Measurements from ENCODE around the gene CCDC171. TPM values are rescaled to one million over a fixed set of nuclear protein-coding genes. Genes with fewer than 3 reads are reported as not detected.
"Not testable (repeated sequence)": the region's sequence is repeated elsewhere in the genome, so short reads cannot be mapped to it uniquely, and the experiment has no call there.

The CCDC171 gene
- total RNA-seq, 2 donors from 2014 or later = 0.52 to 1.5 TPM

DNA sequence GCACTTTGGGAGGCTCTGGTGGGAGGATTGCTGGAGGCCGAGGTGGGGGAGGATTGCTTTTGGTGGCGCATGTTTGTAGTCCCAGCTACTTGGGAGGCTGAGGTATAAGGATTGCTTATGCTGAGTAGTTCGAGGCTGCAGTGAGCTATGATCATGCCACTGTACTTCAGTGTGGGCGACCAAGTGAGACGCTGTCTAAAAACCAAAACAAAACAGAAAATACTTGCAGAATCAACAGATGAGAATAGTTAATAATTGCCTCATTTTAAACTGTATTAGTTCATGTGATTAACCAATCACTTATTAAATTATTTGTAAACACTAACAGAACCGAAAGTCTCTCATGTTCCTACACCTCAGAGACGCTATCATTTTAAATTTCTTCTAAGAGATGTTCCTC, 118.1 kb downstream of the CCDC171 start:
- DNase-seq (no peak), ATAC-seq (no peak)
- H3K27me3 Mint-ChIP-seq = no peaks in the 10 kb centered on the region
- H3K27ac Mint-ChIP-seq = no peak overlapping the region
- no peaks in the 10 kb centered on the region for H3K9me3 ChIP-seq (ENCODE audit: control insufficient read depth, low read length, poor library complexity, severe bottlenecking)
- H3K36me3 Mint-ChIP-seq (ENCODE audit: low read depth) = no peaks in the 10 kb centered on the region
- H3K4me1 Mint-ChIP-seq = peaks cover 2% of the 10 kb centered on the region
- no peak overlapping the region for H3K4me3 Mint-ChIP-seq

DNA sequence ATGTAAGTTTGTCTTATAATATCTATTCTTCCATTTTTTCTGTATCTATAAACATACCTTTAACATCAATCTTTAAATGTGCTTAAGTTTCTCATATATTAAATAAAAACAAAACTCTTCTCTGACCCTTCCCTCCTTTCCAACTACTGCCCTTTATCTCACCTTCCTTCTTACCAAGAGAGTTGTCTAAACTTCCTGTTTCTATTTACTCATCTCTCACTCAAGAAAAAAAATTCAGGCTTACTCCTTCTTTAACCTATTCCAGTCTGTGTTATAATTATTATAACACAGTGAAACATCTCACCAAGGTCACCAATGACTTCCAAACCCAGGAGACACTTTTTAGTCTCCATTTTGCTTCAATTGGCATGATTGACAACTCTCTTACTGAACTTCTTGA, 140.9 kb downstream of the CCDC171 start:
- H3K9me3 ChIP-seq (ENCODE audit: control insufficient read depth, low read length, poor library complexity, severe bottlenecking) = no peaks in the 10 kb centered on the region
- no peaks in the 10 kb centered on the region for H3K4me1 Mint-ChIP-seq
- DNase-seq (no peak), ATAC-seq (no peak)
- no peak overlapping the region for H3K27ac Mint-ChIP-seq
- H3K27me3 Mint-ChIP-seq = no peaks in the 10 kb centered on the region
- peaks cover 4% of the 10 kb centered on the region for H3K36me3 Mint-ChIP-seq (ENCODE audit: low read depth)
- no peak overlapping the region for H3K4me3 Mint-ChIP-seq

DNA sequence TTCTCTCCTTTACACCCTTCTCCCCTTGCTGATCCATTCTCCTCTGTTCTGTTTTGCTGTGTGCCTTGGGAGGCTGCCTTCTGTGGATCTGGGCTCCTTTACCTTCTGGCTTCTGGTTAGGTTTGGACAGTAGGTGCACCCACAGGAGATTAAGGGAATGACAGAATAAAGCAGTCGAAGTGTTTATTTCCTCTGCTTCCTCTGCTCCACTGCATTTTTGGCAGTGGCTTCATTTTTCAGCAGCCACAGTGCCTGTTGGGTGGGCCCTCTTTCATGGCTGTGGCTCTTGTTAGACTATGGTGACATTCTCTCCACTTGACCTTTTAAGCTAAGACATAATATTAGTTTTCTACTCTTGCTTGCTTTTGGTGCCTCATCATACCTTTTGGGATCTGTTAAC, 144.1 kb downstream of the CCDC171 start:
- Mint-ChIP-seq H3K4me1 (no peaks in the 10 kb centered on the region), H3K27ac (no peak overlapping the region), H3K4me3 (no peak overlapping the region), H3K36me3 (ENCODE audit: low read depth) (peaks cover 9% of the 10 kb centered on the region), H3K27me3 (no peaks in the 10 kb centered on the region)
- ATAC-seq (no peak), DNase-seq (no peak)
- H3K9me3 ChIP-seq (ENCODE audit: control insufficient read depth, low read length, poor library complexity, severe bottlenecking) = no peaks in the 10 kb centered on the region

DNA sequence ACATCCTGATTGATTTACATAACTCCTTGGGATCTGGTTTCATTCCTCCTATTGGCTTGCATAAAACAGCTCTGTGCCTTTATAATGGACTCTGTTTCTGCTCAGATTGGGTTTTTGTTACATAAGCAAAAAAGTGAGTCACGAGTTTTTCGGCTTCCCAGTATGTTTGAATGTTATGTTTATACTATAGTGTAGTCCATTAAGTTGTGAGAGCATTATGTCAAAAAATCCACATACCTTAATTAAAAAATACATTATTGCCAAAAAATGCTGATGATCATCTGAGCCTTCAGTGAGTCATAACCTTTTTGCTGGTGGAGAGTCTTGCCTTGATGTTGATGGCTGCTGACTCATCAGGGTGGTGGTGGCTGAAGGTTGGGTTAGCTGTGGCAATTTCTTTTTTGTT, 144.6 kb downstream of the CCDC171 start:
- H3K4me1 Mint-ChIP-seq = no peaks in the 10 kb centered on the region
- H3K4me3 Mint-ChIP-seq = no peak overlapping the region
- peaks cover 9% of the 10 kb centered on the region for H3K36me3 Mint-ChIP-seq (ENCODE audit: low read depth)
- ATAC-seq (no peak), DNase-seq (no peak)
- H3K27ac Mint-ChIP-seq = no peak overlapping the region
- no peaks in the 10 kb centered on the region for H3K27me3 Mint-ChIP-seq
- H3K9me3 ChIP-seq (ENCODE audit: control insufficient read depth, low read length, poor library complexity, severe bottlenecking) = no peaks in the 10 kb centered on the region

DNA sequence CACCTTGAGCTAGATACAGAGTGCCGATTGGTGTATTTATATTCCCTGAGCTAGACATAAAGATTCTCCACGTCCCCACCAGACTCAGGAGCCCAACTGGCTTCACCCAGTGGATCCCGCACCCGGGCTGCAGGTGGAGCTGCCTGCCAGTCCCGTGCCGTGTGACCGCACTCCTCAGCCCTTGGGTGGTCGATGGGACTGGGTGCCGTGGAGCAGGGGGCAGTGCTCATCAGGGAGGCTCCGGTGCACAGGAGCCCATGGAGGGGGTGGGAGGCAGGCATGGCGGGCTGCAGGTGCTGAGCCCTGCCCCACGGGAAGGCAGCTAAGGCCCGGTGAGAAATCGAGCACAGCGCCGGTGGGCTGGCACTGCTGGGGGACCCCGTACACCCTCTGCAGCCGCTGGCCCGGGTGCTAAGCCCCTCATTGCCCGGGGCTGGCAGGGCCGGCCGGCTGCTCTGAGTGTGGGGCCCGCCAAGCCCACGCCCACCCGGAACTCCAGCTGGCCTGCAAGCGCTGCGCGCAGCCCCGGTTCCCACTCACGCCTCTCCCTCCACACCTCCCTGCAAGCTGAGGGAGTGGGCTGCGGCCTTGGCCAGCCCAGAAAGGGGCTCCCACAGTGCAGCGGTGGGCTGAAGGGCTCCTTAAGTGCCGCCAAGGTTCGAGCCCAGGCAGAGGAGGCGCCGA, 147.2 kb downstream of the CCDC171 start:
- H3K27ac Mint-ChIP-seq; H3K9me3 ChIP-seq (ENCODE audit: control insufficient read depth, low read length, poor library complexity, severe bottlenecking); H3K4me1 Mint-ChIP-seq; H3K36me3 Mint-ChIP-seq (ENCODE audit: low read depth); H3K27me3 Mint-ChIP-seq; ATAC-seq; H3K4me3 Mint-ChIP-seq; DNase-seq: not testable (repeated sequence)

DNA sequence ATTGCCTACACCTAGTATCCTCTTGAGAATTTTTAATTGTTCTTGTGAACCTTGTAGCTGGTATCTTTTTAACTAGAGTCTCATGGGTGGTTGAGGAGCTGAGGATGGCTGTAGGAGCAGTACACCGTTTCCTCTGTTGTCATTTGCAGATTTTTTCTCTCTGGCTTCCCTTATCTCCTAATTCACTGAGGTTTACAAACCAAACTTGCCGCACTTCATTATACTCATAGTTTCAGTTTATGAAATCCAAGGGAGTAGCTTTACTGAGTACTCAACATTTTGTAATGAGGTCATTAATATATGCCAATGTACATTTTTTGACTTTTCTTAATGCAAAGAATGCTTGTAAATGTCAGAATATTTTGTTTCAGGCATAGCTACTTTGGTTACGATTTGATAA, 154.2 kb downstream of the CCDC171 start:
- no peaks in the 10 kb centered on the region for H3K9me3 ChIP-seq (ENCODE audit: control insufficient read depth, low read length, poor library complexity, severe bottlenecking)
- ATAC-seq (no peak), DNase-seq (no peak)
- Mint-ChIP-seq H3K36me3 (ENCODE audit: low read depth) (peaks cover 4% of the 10 kb centered on the region), H3K4me3 (no peak overlapping the region), H3K4me1 (peaks cover 5% of the 10 kb centered on the region), H3K27me3 (no peaks in the 10 kb centered on the region), H3K27ac (no peak overlapping the region)

DNA sequence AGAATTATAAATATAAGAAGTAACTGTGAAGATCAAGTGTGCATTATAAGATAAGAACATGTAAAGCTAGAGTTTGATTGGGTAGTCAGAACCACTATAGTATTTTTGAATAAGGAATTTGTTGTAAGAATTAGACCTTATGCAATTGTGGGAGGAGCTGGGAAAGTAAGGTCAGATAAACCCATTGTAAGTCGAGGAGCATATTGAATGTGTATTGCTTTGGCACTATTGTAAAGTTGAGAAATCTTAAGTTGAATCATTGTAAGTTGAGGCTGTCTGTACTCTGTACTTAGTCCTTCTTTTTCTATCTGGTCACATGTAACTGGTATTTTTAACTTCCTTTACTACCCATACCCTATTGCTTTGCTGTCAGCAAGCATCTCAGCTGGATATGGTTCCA, 158.7 kb downstream of the CCDC171 start:
- peaks cover 5% of the 10 kb centered on the region for H3K4me1 Mint-ChIP-seq
- peaks cover 2% of the 10 kb centered on the region for H3K36me3 Mint-ChIP-seq (ENCODE audit: low read depth)
- H3K4me3 Mint-ChIP-seq = no peak overlapping the region

DNA sequence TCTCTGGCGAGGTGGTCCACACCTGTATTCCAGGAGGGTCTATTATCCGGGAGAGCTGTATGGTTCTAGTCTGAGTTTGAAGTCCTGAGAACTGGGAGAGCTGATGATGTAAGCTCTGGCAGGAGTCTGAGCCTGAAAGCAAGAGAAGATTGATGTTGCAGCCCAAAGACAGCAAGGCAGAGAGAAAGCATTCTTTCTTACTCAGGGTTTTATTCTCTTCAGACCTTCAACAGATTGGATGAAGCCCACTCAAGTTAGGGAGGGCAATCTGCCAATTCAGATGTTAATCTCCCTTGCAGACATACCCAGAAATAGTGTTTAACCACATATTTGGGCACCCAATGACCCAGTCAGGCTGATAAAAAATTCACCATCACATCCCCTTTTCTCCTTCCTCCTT, 159.1 kb downstream of the CCDC171 start:
- Mint-ChIP-seq H3K4me1 (peaks cover 5% of the 10 kb centered on the region), H3K27ac (no peak overlapping the region), H3K36me3 (ENCODE audit: low read depth) (peaks cover 2% of the 10 kb centered on the region), H3K4me3 (no peak overlapping the region), H3K27me3 (no peaks in the 10 kb centered on the region)
- H3K9me3 ChIP-seq (ENCODE audit: control insufficient read depth, low read length, poor library complexity, severe bottlenecking) = no peaks in the 10 kb centered on the region
- ATAC-seq = no peak
- DNase-seq = no peak

More for the DNA sequence above, 158.7 kb downstream of the CCDC171 start:
- no peaks in the 10 kb centered on the region for H3K27me3 Mint-ChIP-seq
- no peak for ATAC-seq
- H3K27ac Mint-ChIP-seq = no peak overlapping the region
- no peak for DNase-seq
- no peaks in the 10 kb centered on the region for H3K9me3 ChIP-seq (ENCODE audit: control insufficient read depth, low read length, poor library complexity, severe bottlenecking)

DNA sequence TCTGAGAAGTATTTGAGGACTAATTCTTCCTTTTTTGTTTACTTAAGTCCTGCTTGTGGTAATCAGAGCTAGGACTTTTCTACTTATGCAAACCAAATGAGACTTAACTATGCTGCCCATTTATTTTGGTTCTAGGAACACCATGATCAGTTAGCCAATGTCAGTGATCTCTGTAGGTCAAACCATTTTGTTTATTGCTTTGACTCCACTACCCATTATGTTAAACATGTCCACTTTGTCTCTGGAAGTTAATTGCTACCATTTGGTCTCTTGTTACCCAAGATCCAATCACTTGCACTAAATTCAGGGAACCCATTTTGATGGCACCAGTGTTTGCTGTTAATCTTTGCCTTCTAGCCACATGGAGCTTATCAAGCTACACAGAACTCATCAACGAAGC, 161.9 kb downstream of the CCDC171 start:
- no peak overlapping the region for H3K4me3 Mint-ChIP-seq
- H3K36me3 Mint-ChIP-seq (ENCODE audit: low read depth) = no peaks in the 10 kb centered on the region
- no peak for DNase-seq
- H3K9me3 ChIP-seq (ENCODE audit: control insufficient read depth, low read length, poor library complexity, severe bottlenecking) = no peaks in the 10 kb centered on the region
- H3K27me3 Mint-ChIP-seq = no peaks in the 10 kb centered on the region
- H3K27ac Mint-ChIP-seq = no peak overlapping the region
- ATAC-seq = no peak
- H3K4me1 Mint-ChIP-seq = peaks cover 2% of the 10 kb centered on the region

DNA sequence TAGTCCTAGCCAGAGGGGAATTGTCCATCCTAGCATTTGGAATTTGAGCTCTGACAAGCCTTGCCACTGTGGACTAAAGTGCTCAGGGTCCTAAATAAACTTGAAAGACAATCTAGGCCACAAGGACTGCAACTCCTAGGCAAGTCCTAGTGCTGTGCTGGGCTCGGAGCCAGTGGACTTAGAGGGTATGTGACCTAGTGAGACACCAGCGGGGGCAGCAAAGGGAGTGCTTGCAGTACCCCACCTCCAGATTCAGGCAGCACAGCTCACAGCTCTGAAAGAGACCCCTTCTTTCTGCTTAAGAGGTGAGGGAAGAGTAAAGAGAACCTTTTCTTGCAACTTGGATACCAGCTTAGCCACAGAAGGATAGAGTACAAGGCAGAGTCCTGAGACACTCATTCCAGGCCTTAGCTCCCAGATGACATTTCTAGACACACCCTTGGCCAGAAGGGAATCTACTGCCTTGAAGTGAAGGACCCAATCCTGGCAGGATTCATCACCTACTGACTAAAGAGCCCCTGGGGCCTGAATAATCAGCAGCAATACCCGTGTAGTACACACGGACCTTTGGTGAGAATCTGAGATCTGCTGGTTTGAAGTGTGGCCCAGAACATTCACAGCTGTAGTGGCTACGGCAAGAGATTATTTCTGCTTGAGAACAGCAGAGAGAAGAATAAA, 164.6 kb downstream of the CCDC171 start:
- H3K27ac Mint-ChIP-seq = no peak overlapping the region
- H3K4me3 Mint-ChIP-seq = no peak overlapping the region
- no peaks in the 10 kb centered on the region for H3K9me3 ChIP-seq (ENCODE audit: control insufficient read depth, low read length, poor library complexity, severe bottlenecking)
- no peaks in the 10 kb centered on the region for H3K4me1 Mint-ChIP-seq
- H3K36me3 Mint-ChIP-seq (ENCODE audit: low read depth) = no peaks in the 10 kb centered on the region
- DNase-seq (no peak), ATAC-seq (no peak)
- no peaks in the 10 kb centered on the region for H3K27me3 Mint-ChIP-seq

DNA sequence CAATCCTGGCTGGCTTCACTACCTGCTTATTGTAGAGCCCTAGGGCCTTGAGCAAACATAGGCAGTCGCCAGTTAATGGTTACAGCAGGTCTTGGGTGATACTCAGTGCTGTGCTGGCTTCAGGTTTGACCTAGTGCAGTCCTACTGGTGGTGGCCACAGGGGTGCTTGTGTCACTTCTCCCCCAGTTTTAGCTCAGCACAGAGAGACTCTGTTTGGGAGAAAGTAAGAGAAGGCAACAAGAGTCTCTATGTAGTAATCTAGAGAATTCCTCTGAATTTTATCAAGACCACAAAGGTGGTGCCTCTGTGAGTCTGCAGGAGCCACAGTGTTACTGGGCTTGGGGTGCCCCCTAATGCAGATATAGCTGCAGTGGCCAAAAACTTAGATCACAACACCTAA, 165.6 kb downstream of the CCDC171 start:
- Mint-ChIP-seq H3K27me3 (no peaks in the 10 kb centered on the region), H3K27ac (no peak overlapping the region), H3K36me3 (ENCODE audit: low read depth) (no peaks in the 10 kb centered on the region), H3K4me3 (no peak overlapping the region), H3K4me1 (no peaks in the 10 kb centered on the region)
- no peak for ATAC-seq
- no peak for DNase-seq
- H3K9me3 ChIP-seq (ENCODE audit: control insufficient read depth, low read length, poor library complexity, severe bottlenecking) = no peaks in the 10 kb centered on the region

DNA sequence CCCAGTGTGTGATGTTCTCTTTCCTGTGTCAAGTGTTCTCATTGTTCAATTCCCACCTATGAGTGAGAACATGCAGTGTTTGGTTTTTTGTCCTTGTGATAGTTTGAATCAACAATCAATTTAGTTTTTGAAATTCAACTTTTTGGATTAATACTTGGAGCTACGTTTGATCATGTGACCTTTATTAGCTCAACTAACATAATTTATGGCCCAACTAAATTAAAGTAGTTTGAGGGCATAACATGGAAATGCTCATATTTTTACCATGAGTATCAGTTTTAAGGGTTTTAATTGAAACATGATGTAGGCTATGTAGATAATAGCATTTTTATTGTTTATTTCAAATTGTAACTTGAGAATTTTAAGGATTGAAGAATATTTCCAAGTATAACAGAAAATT, 168.0 kb downstream of the CCDC171 start:
- Mint-ChIP-seq H3K36me3 (ENCODE audit: low read depth) (no peaks in the 10 kb centered on the region), H3K4me3 (no peak overlapping the region), H3K4me1 (no peaks in the 10 kb centered on the region), H3K27me3 (no peaks in the 10 kb centered on the region), H3K27ac (no peak overlapping the region)
- ATAC-seq (no peak), DNase-seq (no peak)
- H3K9me3 ChIP-seq (ENCODE audit: control insufficient read depth, low read length, poor library complexity, severe bottlenecking) = no peaks in the 10 kb centered on the region

DNA sequence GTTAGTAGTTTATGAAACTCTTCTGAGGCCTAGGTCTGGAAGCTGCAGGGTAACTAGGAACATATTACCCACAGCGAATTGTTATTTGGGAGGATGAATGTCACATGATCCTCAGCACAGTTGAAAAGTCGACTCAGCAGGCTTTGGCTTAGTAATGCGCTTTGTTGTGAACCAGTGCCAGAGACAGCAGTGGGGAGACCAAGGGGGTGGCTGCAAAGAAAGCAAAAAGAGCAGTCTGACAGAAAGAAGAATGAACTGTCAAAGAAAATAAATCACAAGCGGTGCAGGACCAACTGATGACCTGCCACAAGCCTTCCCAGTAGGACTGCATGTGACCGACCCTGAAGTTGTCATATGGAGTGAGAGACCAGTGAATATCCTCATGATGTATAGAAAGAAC, 170.0 kb downstream of the CCDC171 start:
- Mint-ChIP-seq H3K27me3 (no peaks in the 10 kb centered on the region), H3K4me3 (no peak overlapping the region), H3K4me1 (no peaks in the 10 kb centered on the region), H3K36me3 (ENCODE audit: low read depth) (no peaks in the 10 kb centered on the region), H3K27ac (no peak overlapping the region)
- no peaks in the 10 kb centered on the region for H3K9me3 ChIP-seq (ENCODE audit: control insufficient read depth, low read length, poor library complexity, severe bottlenecking)
- DNase-seq (no peak), ATAC-seq (no peak)

DNA sequence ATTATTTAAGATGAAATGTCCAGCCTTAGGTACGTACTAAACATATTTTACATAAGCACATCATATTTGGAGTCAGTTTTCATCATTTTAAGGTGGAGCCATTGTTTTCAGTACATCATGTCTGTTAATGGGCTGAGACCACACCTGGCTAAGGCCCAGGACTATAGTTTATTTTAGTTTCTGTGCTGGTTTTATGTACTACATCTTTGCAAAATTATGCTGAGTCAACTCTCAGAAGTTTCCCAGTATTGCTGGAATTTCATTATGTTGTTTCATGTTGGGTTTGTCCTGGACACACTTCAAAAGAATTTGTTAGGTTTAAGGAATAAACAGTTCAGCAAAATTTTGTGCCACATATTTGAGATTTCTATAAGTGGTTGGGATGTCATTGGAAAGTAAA, 171.2 kb downstream of the CCDC171 start:
- no peak for DNase-seq
- Mint-ChIP-seq H3K27me3 (no peaks in the 10 kb centered on the region), H3K27ac (no peak overlapping the region), H3K4me1 (no peaks in the 10 kb centered on the region), H3K4me3 (no peak overlapping the region), H3K36me3 (ENCODE audit: low read depth) (no peaks in the 10 kb centered on the region)
- H3K9me3 ChIP-seq (ENCODE audit: control insufficient read depth, low read length, poor library complexity, severe bottlenecking) = no peaks in the 10 kb centered on the region
- no peak for ATAC-seq
